Panc1 (cell line): Measurements from ENCODE around the gene MBOAT1.

Experiments used
- CTCF ChIP-seq: fragments of 450-650 bp; IDR thresholded peaks from 2 replicates; pipeline ENCODE4 v1.5.1; 2017; ENCODE audit warnings: mild to moderate bottlenecking
- POLR2AphosphoS5 ChIP-seq: IDR thresholded peaks from 2 replicates; pipeline ENCODE4 v1.6.1; 2012; ENCODE audit warnings: mild to moderate bottlenecking, low read depth, low read length, moderate library complexity
- REST ChIP-seq, 2 experiments: IDR thresholded peaks; 2 replicates each; pipeline ENCODE4 v1.6.1; 2011 to 2012; ENCODE audit warnings: low read depth in 2 of 2, control low read depth in 1 of 2, low read length in 1 of 2, mild to moderate bottlenecking in 1 of 2, moderate library complexity in 1 of 2; ENCODE audit not compliant: insufficient read depth in 1 of 2
- TCF7L2 ChIP-seq: IDR thresholded peaks from 2 replicates; pipeline ENCODE4 v1.6.1; 2011; ENCODE audit warnings: mild to moderate bottlenecking, low read depth, low read length, inconsistent platforms

- TF ChIP-seq REST (IDR thresholded peaks at IDR 0.05; ENCODE audit: insufficient read depth in 1 of 2, low read depth in 2 of 2, low read length in 1 of 2): no peak
- no peak for TF ChIP-seq CTCF
- no peak for TF ChIP-seq POLR2AphosphoS5
- TF ChIP-seq TCF7L2: no peak
These were observed 140.3 kb downstream of the MBOAT1 start for GRCh38 chr6:20071998-20072397.
